GM23248 (cell line): ENCODE data around the gene SH3PXD2A.

Experiments
- EZH2 ChIP-seq: fragments of 200-600 bp; sonication (generic); IDR thresholded peaks from 2 replicates; pipeline ENCODE4 v1.6.1; 2018; ENCODE audit warnings: antibody characterized with exemption, mild to moderate bottlenecking; ENCODE audit not compliant: insufficient read depth, poor library complexity, severe bottlenecking
- EZH2phosphoT487 ChIP-seq: fragments of 200-600 bp; sonication (generic); IDR thresholded peaks from 2 replicates; pipeline ENCODE4 v1.6.1; 2018; ENCODE audit warnings: antibody characterized with exemption, moderate library complexity, mild to moderate bottlenecking, low read depth; ENCODE audit not compliant: insufficient read depth

DNA sequence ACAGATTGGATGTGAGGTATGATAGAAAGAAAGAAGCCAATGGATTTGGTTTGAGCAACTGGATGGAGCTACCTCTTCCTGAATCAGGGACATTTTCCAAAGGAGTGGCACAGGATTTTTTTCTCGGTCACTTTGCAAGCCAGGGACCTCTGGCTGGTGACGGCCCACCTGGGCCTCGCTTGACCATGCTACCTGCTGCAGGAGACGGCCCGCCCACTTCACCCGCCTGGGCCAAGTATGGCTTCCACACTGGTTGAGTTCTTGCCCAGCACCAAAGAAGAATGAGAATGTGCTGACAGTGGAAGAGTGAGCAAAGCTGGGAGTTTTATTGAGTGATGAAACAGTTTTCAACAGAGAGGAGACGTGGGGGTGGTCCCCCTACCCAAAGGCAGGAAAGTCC, 24.5 kb upstream of the SH3PXD2A start:
- no peak for TF ChIP-seq EZH2
- no peak for TF ChIP-seq EZH2phosphoT487
